GM23338 (cell line): ENCODE measurements around the gene XYLT1. TPM values are rescaled to one million over a fixed set of nuclear protein-coding genes. Genes with fewer than 3 reads are reported as not detected.

Source experiments
- ATAC-seq: fragments of 200-7000 bp; cut with Tn5 transposase; 3 replicates; pipeline ENCODE4 v1.9.1; 2020
- DNase-seq: peaks from one replicate; pipeline ENCODE4 v3.0.0-alpha.2; 2015; ENCODE audit warnings: low spot score
- H2AFZ ChIP-seq: fragments of 200-600 bp; sonication (generic); 2 replicates; pipeline ENCODE4 v1.8.0; 2016; ENCODE audit warnings: antibody characterized with exemption, mild to moderate bottlenecking, moderate library complexity
- H3F3A ChIP-seq: fragments of 200-600 bp; sonication (generic); replicated peaks from 2 replicates; pipeline ENCODE4 v1.8.0; 2017; ENCODE audit warnings: antibody characterized with exemption, mixed run types, low read depth
- H3K27ac ChIP-seq: fragments of 200-600 bp; sonication (generic); 2 replicates; pipeline ENCODE4 v1.6.1; 2016; ENCODE audit warnings: low read depth
- H3K27me3 ChIP-seq: fragments of 200-600 bp; sonication (generic); 2 replicates; pipeline ENCODE4 v1.8.0; 2016; ENCODE audit warnings: mild to moderate bottlenecking, mixed run types, moderate library complexity; ENCODE audit not compliant: insufficient read depth
- H3K36me3 ChIP-seq: fragments of 200-600 bp; sonication (generic); 2 replicates; pipeline ENCODE4 v1.8.0; 2016; ENCODE audit warnings: mild to moderate bottlenecking; ENCODE audit not compliant: insufficient read depth
- H3K4me1 ChIP-seq: fragments of 200-600 bp; sonication (generic); 2 replicates; pipeline ENCODE4 v1.8.0; 2016; ENCODE audit warnings: mild to moderate bottlenecking, moderate library complexity; ENCODE audit not compliant: insufficient read depth
- H3K4me2 ChIP-seq: fragments of 200-600 bp; sonication (generic); 2 replicates; pipeline ENCODE4 v1.7.1; 2017; ENCODE audit warnings: mixed run types
- H3K4me3 ChIP-seq: fragments of 200-600 bp; sonication (generic); 2 replicates; pipeline ENCODE4 v1.6.1; 2016; ENCODE audit warnings: mixed run types
- H3K79me2 ChIP-seq: fragments of 200-600 bp; sonication (generic); replicated peaks from 2 replicates; pipeline ENCODE4 v1.8.0; 2017; ENCODE audit warnings: mild to moderate bottlenecking; ENCODE audit not compliant: insufficient read depth
- H3K9me2 ChIP-seq: fragments of 200-600 bp; sonication (generic); 2 replicates; pipeline ENCODE4 v1.8.0; 2017; ENCODE audit not compliant: insufficient read depth
- H4K20me1 ChIP-seq: fragments of 200-600 bp; sonication (generic); replicated peaks from 2 replicates; pipeline ENCODE4 v1.8.0; 2017; ENCODE audit warnings: mild to moderate bottlenecking; ENCODE audit not compliant: insufficient read depth
- H3K27ac Mint-ChIP-seq: 2 replicates; pipeline ENCODE4 v1.8.0; 2020; ENCODE audit warnings: inconsistent platforms, mild to moderate bottlenecking, moderate library complexity, mixed read lengths
- H3K27me3 Mint-ChIP-seq: 3 replicates; pipeline ENCODE4 v1.8.0; 2022; ENCODE audit warnings: low read depth, mild to moderate bottlenecking, moderate library complexity, mixed read lengths, inconsistent platforms; ENCODE audit not compliant: insufficient read depth, poor library complexity
- H3K36me3 Mint-ChIP-seq: 3 replicates; pipeline ENCODE4 v1.8.0; 2021; ENCODE audit warnings: low read depth, mild to moderate bottlenecking, inconsistent platforms, moderate library complexity, mixed read lengths
- H3K4me1 Mint-ChIP-seq: 3 replicates; pipeline ENCODE4 v1.8.0; 2020; ENCODE audit warnings: mild to moderate bottlenecking, inconsistent platforms, mixed read lengths
- H3K4me3 Mint-ChIP-seq: 3 replicates; pipeline ENCODE4 v1.8.0; 2021; ENCODE audit warnings: moderate library complexity, mild to moderate bottlenecking, inconsistent platforms, mixed read lengths
- H3K9me3 Mint-ChIP-seq: 3 replicates; pipeline ENCODE4 v1.8.0; 2020; ENCODE audit warnings: moderate library complexity, mild to moderate bottlenecking, inconsistent platforms, mixed read lengths
- CREB1 ChIP-seq: fragments of 250-450 bp; sonication (Bioruptor Pico); IDR thresholded peaks from 2 replicates; pipeline ENCODE4 v1.5.0; 2020; ENCODE audit warnings: low read depth, mild to moderate bottlenecking, moderate library complexity
- EZH2phosphoT487 ChIP-seq: fragments of 200-600 bp; sonication (generic); IDR thresholded peaks from one replicate; pipeline ENCODE4 v1.8.1; 2018; ENCODE audit warnings: antibody characterized with exemption; ENCODE audit not compliant: unreplicated experiment
- NANOG ChIP-seq: IDR thresholded peaks from 2 replicates; pipeline ENCODE4 v1.6.1; 2016; ENCODE audit warnings: antibody characterized with exemption, borderline replicate concordance
- STAT1 ChIP-seq: IDR thresholded peaks from one replicate; pipeline ENCODE4 v1.6.1; 2016; ENCODE audit warnings: antibody characterized with exemption; ENCODE audit not compliant: unreplicated experiment
- polyA plus RNA-seq: library from polyadenylated mRNA; unstranded; fragments of >200 nt; fragmentation: Nextera tagmentation; extraction: Ambion mirVana; gene quantifications from 2 replicates; pipeline ENCODE4 v1.2.1, GENCODE V29; 2016
- total RNA-seq: library from RNA; depleted of rRNA; stranded (reverse); fragments of >200 nt; shearing (Covaris generic); gene quantifications from 2 replicates; pipeline ENCODE4 v1.2.3, GENCODE V29; 2014
- TF ChIP-seq, protein P1 (sequence below): fragments of 250-450 bp; sonication (Bioruptor Pico); IDR thresholded peaks from 2 replicates; pipeline ENCODE4 v1.5.0; 2020; ENCODE audit warnings: mild to moderate bottlenecking, moderate library complexity
- TF ChIP-seq, protein P2 (sequence below): IDR thresholded peaks from 2 replicates; pipeline ENCODE4 v1.6.1; 2016; ENCODE audit warnings: antibody characterized with exemption
- TF ChIP-seq, protein P3 (sequence below), 2 experiments: fragments of 200-600 bp in 1 of 2; sonication (generic) in 1 of 2; conservative IDR thresholded peaks; 2 replicates each; pipeline versions ENCODE4 v1.5.1 to v1.6.1; 2016 to 2017; ENCODE audit warnings: antibody characterized with exemption in 2 of 2, low read depth in 2 of 2, mild to moderate bottlenecking in 2 of 2, moderate library complexity in 1 of 2
- TF ChIP-seq, protein P4 (sequence below): IDR thresholded peaks from one replicate; pipeline ENCODE4 v1.6.1; 2018; ENCODE audit warnings: antibody characterized with exemption; ENCODE audit not compliant: unreplicated experiment

Gene XYLT1
- total and polyA plus RNA-seq, 2 experiments from 2014 or later = 3.5 to 24.7 TPM

DNA sequence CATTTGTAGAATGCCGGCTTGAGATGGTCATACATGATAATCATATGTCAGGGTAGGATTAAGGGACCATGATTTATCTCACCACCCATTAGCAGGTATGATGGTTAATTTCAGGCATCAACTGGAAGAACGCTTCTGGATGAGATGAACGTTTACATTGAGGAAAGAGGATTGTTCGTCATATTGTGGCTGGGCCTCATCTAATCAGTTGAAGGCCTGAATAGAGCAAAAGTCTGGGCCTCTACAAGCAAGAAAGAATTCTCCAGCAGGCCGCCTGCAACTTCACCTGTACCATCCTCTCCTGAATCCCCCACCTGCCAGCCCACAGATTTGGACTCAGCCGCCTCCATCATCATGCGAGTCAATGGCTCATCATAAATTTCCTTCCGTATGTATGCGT is 30.6 kb upstream of the XYLT1 start:
- Histone ChIP-seq H3K9me2 (no peaks in the 10 kb centered on the region), H3K27ac (no peak overlapping the region), H3K36me3 (no peaks in the 10 kb centered on the region), H3K79me2 (no peaks in the 10 kb centered on the region), H3K27me3 (no peaks in the 10 kb centered on the region), H3K4me1 (no peaks in the 10 kb centered on the region), H3F3A (no peaks in the 10 kb centered on the region), H3K4me2 (no peak overlapping the region), H3K4me3 (no peak overlapping the region), H4K20me1 (no peaks in the 10 kb centered on the region), H2AFZ (no peak overlapping the region)
- Mint-ChIP-seq H3K4me1 (0 out of 3 replicates have a peak, but pooled peaks cover 5% of the 10 kb centered on the region), H3K27ac (no peak overlapping the region), H3K9me3 (peaks cover 14% of the 10 kb centered on the region; the same call in 2 of the 3 replicates), H3K4me3 (no peak overlapping the region), H3K36me3 (peaks cover 9% of the 10 kb centered on the region; the same call in 2 of the 3 replicates), H3K27me3 (peaks cover 3% of the 10 kb centered on the region)
- TF ChIP-seq, protein P1, sequence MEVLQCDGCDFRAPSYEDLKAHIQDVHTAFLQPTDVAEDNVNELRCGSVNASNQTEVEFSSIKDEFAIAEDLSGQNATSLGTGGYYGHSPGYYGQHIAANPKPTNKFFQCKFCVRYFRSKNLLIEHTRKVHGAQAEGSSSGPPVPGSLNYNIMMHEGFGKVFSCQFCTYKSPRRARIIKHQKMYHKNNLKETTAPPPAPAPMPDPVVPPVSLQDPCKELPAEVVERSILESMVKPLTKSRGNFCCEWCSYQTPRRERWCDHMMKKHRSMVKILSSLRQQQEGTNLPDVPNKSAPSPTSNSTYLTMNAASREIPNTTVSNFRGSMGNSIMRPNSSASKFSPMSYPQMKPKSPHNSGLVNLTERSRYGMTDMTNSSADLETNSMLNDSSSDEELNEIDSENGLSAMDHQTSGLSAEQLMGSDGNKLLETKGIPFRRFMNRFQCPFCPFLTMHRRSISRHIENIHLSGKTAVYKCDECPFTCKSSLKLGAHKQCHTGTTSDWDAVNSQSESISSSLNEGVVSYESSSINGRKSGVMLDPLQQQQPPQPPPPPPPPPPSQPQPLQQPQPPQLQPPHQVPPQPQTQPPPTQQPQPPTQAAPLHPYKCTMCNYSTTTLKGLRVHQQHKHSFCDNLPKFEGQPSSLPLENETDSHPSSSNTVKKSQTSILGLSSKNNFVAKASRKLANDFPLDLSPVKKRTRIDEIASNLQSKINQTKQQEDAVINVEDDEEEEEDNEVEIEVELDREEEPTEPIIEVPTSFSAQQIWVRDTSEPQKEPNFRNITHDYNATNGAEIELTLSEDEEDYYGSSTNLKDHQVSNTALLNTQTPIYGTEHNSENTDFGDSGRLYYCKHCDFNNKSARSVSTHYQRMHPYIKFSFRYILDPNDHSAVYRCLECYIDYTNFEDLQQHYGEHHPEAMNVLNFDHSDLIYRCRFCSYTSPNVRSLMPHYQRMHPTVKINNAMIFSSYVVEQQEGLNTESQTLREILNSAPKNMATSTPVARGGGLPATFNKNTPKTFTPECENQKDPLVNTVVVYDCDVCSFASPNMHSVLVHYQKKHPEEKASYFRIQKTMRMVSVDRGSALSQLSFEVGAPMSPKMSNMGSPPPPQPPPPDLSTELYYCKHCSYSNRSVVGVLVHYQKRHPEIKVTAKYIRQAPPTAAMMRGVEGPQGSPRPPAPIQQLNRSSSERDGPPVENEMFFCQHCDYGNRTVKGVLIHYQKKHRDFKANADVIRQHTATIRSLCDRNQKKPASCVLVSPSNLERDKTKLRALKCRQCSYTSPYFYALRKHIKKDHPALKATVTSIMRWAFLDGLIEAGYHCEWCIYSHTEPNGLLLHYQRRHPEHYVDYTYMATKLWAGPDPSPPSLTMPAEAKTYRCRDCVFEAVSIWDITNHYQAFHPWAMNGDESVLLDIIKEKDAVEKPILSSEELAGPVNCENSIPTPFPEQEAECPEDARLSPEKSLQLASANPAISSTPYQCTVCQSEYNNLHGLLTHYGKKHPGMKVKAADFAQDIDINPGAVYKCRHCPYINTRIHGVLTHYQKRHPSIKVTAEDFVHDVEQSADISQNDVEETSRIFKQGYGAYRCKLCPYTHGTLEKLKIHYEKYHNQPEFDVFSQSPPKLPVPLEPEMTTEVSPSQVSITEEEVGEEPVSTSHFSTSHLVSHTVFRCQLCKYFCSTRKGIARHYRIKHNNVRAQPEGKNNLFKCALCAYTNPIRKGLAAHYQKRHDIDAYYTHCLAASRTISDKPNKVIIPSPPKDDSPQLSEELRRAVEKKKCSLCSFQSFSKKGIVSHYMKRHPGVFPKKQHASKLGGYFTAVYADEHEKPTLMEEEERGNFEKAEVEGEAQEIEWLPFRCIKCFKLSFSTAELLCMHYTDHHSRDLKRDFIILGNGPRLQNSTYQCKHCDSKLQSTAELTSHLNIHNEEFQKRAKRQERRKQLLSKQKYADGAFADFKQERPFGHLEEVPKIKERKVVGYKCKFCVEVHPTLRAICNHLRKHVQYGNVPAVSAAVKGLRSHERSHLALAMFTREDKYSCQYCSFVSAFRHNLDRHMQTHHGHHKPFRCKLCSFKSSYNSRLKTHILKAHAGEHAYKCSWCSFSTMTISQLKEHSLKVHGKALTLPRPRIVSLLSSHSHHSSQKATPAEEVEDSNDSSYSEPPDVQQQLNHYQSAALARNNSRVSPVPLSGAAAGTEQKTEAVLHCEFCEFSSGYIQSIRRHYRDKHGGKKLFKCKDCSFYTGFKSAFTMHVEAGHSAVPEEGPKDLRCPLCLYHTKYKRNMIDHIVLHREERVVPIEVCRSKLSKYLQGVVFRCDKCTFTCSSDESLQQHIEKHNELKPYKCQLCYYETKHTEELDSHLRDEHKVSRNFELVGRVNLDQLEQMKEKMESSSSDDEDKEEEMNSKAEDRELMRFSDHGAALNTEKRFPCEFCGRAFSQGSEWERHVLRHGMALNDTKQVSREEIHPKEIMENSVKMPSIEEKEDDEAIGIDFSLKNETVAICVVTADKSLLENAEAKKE = no peak
- TF ChIP-seq CREB1 (CRISPR knock-in tag) (no peak), NANOG (no peak), STAT1 (no peak), EZH2phosphoT487 (no peak)
- TF ChIP-seq, protein P2, sequence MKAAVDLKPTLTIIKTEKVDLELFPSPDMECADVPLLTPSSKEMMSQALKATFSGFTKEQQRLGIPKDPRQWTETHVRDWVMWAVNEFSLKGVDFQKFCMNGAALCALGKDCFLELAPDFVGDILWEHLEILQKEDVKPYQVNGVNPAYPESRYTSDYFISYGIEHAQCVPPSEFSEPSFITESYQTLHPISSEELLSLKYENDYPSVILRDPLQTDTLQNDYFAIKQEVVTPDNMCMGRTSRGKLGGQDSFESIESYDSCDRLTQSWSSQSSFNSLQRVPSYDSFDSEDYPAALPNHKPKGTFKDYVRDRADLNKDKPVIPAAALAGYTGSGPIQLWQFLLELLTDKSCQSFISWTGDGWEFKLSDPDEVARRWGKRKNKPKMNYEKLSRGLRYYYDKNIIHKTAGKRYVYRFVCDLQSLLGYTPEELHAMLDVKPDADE = no peak
- TF ChIP-seq, protein P3, sequence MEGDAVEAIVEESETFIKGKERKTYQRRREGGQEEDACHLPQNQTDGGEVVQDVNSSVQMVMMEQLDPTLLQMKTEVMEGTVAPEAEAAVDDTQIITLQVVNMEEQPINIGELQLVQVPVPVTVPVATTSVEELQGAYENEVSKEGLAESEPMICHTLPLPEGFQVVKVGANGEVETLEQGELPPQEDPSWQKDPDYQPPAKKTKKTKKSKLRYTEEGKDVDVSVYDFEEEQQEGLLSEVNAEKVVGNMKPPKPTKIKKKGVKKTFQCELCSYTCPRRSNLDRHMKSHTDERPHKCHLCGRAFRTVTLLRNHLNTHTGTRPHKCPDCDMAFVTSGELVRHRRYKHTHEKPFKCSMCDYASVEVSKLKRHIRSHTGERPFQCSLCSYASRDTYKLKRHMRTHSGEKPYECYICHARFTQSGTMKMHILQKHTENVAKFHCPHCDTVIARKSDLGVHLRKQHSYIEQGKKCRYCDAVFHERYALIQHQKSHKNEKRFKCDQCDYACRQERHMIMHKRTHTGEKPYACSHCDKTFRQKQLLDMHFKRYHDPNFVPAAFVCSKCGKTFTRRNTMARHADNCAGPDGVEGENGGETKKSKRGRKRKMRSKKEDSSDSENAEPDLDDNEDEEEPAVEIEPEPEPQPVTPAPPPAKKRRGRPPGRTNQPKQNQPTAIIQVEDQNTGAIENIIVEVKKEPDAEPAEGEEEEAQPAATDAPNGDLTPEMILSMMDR (conservative IDR thresholded peaks at IDR 0.05; ENCODE audit: low read depth in 2 of 2) = no peak
- TF ChIP-seq, protein P4, sequence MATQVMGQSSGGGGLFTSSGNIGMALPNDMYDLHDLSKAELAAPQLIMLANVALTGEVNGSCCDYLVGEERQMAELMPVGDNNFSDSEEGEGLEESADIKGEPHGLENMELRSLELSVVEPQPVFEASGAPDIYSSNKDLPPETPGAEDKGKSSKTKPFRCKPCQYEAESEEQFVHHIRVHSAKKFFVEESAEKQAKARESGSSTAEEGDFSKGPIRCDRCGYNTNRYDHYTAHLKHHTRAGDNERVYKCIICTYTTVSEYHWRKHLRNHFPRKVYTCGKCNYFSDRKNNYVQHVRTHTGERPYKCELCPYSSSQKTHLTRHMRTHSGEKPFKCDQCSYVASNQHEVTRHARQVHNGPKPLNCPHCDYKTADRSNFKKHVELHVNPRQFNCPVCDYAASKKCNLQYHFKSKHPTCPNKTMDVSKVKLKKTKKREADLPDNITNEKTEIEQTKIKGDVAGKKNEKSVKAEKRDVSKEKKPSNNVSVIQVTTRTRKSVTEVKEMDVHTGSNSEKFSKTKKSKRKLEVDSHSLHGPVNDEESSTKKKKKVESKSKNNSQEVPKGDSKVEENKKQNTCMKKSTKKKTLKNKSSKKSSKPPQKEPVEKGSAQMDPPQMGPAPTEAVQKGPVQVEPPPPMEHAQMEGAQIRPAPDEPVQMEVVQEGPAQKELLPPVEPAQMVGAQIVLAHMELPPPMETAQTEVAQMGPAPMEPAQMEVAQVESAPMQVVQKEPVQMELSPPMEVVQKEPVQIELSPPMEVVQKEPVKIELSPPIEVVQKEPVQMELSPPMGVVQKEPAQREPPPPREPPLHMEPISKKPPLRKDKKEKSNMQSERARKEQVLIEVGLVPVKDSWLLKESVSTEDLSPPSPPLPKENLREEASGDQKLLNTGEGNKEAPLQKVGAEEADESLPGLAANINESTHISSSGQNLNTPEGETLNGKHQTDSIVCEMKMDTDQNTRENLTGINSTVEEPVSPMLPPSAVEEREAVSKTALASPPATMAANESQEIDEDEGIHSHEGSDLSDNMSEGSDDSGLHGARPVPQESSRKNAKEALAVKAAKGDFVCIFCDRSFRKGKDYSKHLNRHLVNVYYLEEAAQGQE = no peak
- no peak for DNase-seq
- no peak for ATAC-seq
